Pancreas (tissue), 10 donors: Measurements from ENCODE around the gene LAMA1. TPM values are rescaled to one million over a fixed set of nuclear protein-coding genes. Genes with fewer than 3 reads are reported as not detected.

ENCODE experiments used
- ATAC-seq, 4 donors: fragments of 200-7000 bp; cut with Tn5 transposase; one replicate each; pipeline versions ENCODE4 v1.8.0 to v1.9.1; 2020; ENCODE audit warnings: mild to moderate bottlenecking in 4 of 4, moderate library complexity in 4 of 4
- DNase-seq, 6 donors: peaks; one replicate each; pipeline ENCODE4 v3.0.0-alpha.2; 2020
- FAIRE-seq: peaks from 2 replicates; lab custom pipeline; 2012; peaks lifted over from hg19 to GRCh38; lab: Jason Lieb, UNC
- H3K27ac ChIP-seq, 4 donors: fragments of 200-600 bp; sonication (generic); 1 replicate in 3 of 4; 2 replicates in 1 of 4; pipeline versions ENCODE4 v1.5.0 to v1.8.0; 2020
- H3K27me3 ChIP-seq, 4 donors: fragments of 200-600 bp; one replicate each; pipeline ENCODE4 v1.8.0; 2021
- H3K36me3 ChIP-seq, 3 donors: fragments of 200-600 bp; sonication (generic) in 1 of 3; one replicate each; pipeline versions ENCODE4 v1.5.0 to v1.8.0; 2020 to 2021
- H3K4me1 ChIP-seq, 3 donors: fragments of 200-600 bp; one replicate each; pipeline ENCODE4 v1.8.0; 2021
- H3K4me3 ChIP-seq, 4 donors: fragments of 200-600 bp; sonication (generic) in 2 of 4; one replicate each; pipeline versions ENCODE4 v1.5.0 to v1.8.0; 2020 to 2021
- H3K9me3 ChIP-seq, 4 donors: fragments of 200-600 bp; one replicate each; pipeline ENCODE4 v1.8.0; 2021
- WGBS, 2 donors: extraction: QIAGEN DNeasy Blood & Tissue Kit; methylation state at CpG; one replicate each; pipeline ENCODE4 v1.1.7; 2013; 5-methylcytosine and 5-hydroxymethylcytosine counted together
- intact Hi-C, 3 donors: fragments of 100-400 bp; cut with DNase I; formaldehyde crosslinking; loops; one replicate each; pipeline versions ENCODE4 v1.11.1 to v1.14.2; 2022
- polyA plus RNA-seq, 2 donors: library from polyadenylated mRNA; stranded (reverse); fragments of 200-250 nt; gene quantifications; one replicate each; pipeline ENCODE4 v1.2.3, GENCODE V29; 2013
- total RNA-seq, 6 donors: library from RNA; stranded (reverse); fragmentation: NEBNext Ultra II Directional in 4 of 6; extraction: Animal tissue kit (Norgen Biotek cat#: 25700) in 4 of 6; gene quantifications; one replicate each; pipeline versions ENCODE4 v1.2.1 to v1.2.4, GENCODE V29; 2021 to 2023
- TF ChIP-seq, protein P1 (sequence below), 4 donors: fragments of 200-600 bp; sonication (generic) in 3 of 4; IDR thresholded peaks; one replicate each; pipeline versions ENCODE4 v1.5.0 to v1.8.0; 2021; ENCODE audit warnings: antibody characterized with exemption in 4 of 4
- donor health status: healthy with polysubstance abuse.
- donor health status: DM: no; HTN: no; CAD: no; lungs with moderate emphysema.
- donor health status: DM: no; HTN: no; CAD: no.
- donor health status: control.
- donor health status: control.
- donor health status: Bipolar disorder and iron deficiency.
- donor health status: DM: yes; HTN: yes; CAD: no.
- donor health status: DM: no; HTN: no; CAD: no.
- donor health status: DM: no; HTN: no; CAD: no.
- donor health status: DM: yes; HTN: yes; CAD: no.

Gene LAMA1
- total and polyA plus RNA-seq, 8 donors, result 0.39 to 3.1 (median 1.0) TPM

DNA sequence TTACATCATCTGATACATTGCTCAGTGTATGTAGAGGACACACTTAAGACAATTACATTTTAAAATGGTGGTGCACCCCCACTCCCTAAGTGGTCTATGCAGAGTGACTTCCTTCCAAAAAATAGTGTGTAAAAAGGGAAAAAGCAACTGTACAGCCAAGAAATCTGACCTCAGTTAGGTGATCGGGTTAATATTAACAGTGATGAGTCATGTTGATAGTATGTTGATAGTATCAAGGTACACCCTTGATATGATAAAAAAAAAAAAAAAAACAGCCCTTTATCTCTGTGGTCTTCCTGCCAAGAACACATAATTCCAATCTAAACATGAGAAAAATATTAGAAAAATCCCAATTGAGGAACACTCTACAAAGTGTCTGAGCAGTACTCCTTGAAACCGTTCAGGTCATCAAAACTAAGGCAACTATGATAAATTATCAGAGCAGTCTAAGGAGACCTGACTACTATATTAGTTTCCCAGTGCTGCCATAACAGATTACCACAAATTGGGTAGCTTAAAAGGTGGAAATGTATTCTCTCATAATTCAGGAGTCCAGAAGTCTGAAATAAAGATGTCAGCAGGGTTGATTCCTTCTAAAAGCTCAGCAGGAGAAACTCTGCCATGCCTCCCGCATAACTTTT is 216.2 kb downstream of the LAMA1 start:
- no peaks in the 10 kb centered on the region for H3K27me3 ChIP-seq
- DNase-seq (no peak), FAIRE-seq (no peak), ATAC-seq (peak in 3 of 4 donors; percentile 34 to 79 (median 46))
- H3K36me3 ChIP-seq, result no peaks in the 10 kb centered on the region
- intact Hi-C loops, result no loop called here
- no peak overlapping the region for H3K4me3 ChIP-seq
- no peaks in the 10 kb centered on the region for H3K4me1 ChIP-seq
- TF ChIP-seq, protein P1, sequence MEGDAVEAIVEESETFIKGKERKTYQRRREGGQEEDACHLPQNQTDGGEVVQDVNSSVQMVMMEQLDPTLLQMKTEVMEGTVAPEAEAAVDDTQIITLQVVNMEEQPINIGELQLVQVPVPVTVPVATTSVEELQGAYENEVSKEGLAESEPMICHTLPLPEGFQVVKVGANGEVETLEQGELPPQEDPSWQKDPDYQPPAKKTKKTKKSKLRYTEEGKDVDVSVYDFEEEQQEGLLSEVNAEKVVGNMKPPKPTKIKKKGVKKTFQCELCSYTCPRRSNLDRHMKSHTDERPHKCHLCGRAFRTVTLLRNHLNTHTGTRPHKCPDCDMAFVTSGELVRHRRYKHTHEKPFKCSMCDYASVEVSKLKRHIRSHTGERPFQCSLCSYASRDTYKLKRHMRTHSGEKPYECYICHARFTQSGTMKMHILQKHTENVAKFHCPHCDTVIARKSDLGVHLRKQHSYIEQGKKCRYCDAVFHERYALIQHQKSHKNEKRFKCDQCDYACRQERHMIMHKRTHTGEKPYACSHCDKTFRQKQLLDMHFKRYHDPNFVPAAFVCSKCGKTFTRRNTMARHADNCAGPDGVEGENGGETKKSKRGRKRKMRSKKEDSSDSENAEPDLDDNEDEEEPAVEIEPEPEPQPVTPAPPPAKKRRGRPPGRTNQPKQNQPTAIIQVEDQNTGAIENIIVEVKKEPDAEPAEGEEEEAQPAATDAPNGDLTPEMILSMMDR (IDR thresholded peaks at IDR 0.05), result no peak
- WGBS, 2 donors, result 62 to 67% methylated on average over 3 of the region's 3 CpGs
- H3K9me3 ChIP-seq, result no peaks in the 10 kb centered on the region
- no peak overlapping the region for H3K27ac ChIP-seq

DNA sequence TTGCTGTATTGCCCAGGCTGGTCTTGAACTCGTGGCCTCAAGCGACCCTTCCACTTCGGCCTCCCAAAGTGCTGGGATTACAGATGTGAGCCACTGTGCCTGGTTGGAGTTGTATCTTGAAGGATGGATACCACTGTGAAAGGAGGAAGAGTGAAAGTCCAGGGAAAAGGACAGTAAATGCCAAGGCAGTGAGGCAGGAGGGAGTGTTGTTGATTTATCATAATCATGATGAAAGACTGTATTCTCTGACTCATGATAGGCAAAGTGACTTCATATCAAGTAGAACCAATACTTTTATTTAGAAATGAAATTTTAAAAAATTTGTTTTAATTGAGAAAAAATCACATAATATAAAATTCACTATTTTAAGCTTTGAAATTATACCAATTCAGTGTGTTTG is 225.8 kb downstream of the LAMA1 start:
- ATAC-seq (no peak), DNase-seq (no peak), FAIRE-seq (no peak)
- no peaks in the 10 kb centered on the region for H3K9me3 ChIP-seq
- TF ChIP-seq, protein P1 (IDR thresholded peaks at IDR 0.05), result no peak
- 85 to 95% methylated on average over 3 of the region's 3 CpGs for WGBS, 2 donors
- H3K4me1 ChIP-seq, result no peaks in the 10 kb centered on the region
- peaks cover 0 to 7% (median 6%) of the 10 kb centered on the region in 3 donors for H3K36me3 ChIP-seq
- H3K4me3 ChIP-seq, result no peak overlapping the region
- intact Hi-C loops, result loop anchor here in 1 of 3 donors (10.0 kb wide), 1 partner anchor 1017 kb away; no protein-coding TSS in a partner anchor
- H3K27me3 ChIP-seq, result no peaks in the 10 kb centered on the region
- no peak overlapping the region for H3K27ac ChIP-seq

Other genes with a start within 250 kb of the LAMA1 start
- not detected for gene LRRC30, start 113.3 kb upstream of the LAMA1 start, total RNA-seq
- gene LRRC30, start 113.3 kb upstream of the LAMA1 start, polyA plus RNA-seq, result not detected